Measurements from ENCODE around the gene CSRNP3. TPM values are rescaled to one million over a fixed set of nuclear protein-coding genes. Genes with fewer than 3 reads are reported as not detected.

The CSRNP3 gene
- total and polyA plus RNA-seq, 10 of the 15 experiments (the other 5 are each of a cell fraction or from before 2014, with no cell fraction given): 0.03 to 5.2 (median 0.11) TPM; not detected in 1

- TF ChIP-seq MTA2 (IDR thresholded peaks at IDR 0.05; ENCODE audit: low read depth): no peak
- no peak for TF ChIP-seq IKZF1 (conservative IDR thresholded peaks at IDR 0.05)
- TF ChIP-seq ZNF592 (IDR thresholded peaks at IDR 0.05): no peak
- TF ChIP-seq, protein P1, sequence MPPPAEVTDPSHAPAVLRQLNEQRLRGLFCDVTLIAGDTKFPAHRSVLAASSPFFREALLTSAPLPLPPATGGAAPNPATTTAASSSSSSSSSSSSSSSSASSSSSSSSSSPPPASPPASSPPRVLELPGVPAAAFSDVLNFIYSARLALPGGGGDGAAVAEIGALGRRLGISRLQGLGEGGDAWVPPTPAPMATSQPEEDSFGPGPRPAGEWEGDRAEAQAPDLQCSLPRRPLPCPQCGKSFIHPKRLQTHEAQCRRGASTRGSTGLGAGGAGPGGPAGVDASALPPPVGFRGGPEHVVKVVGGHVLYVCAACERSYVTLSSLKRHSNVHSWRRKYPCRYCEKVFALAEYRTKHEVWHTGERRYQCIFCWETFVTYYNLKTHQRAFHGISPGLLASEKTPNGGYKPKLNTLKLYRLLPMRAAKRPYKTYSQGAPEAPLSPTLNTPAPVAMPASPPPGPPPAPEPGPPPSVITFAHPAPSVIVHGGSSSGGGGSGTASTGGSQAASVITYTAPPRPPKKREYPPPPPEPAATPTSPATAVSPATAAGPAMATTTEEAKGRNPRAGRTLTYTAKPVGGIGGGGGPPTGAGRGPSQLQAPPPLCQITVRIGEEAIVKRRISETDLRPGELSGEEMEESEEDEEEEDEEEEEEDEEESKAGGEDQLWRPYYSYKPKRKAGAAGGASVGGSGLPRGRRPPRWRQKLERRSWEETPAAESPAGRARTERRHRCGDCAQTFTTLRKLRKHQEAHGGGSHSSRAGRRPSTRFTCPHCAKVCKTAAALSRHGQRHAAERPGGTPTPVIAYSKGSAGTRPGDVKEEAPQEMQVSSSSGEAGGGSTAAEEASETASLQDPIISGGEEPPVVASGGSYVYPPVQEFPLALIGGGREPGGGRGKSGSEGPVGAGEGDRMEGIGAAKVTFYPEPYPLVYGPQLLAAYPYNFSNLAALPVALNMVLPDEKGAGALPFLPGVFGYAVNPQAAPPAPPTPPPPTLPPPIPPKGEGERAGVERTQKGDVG (CRISPR knock-in tag; IDR thresholded peaks at IDR 0.05): no peak
- TF ChIP-seq BCL11A (IDR thresholded peaks at IDR 0.05; ENCODE audit: low read depth, low read length): no peak
Observed at GRCh38 chr2:165693838-165694237, 224.3 kb downstream of the CSRNP3 start (continued).

Data from GM12878 (cell line).